Gastrocnemius medialis (tissue), 4 donors: Measurements from ENCODE around the gene NPFF. TPM values are rescaled to one million over a fixed set of nuclear protein-coding genes. Genes with fewer than 3 reads are reported as not detected.

Experiments used
- ATAC-seq, 2 donors: fragments of 150-250 bp; one replicate each; pipeline ENCODE4 v1.9.1; 2016
- DNase-seq, 2 donors: peaks; one replicate each; pipeline ENCODE4 v3.0.0-alpha.2; 2019
- H3K27ac ChIP-seq, 4 donors: fragments of 200-600 bp; sonication (generic); 1 replicate in 1 of 4; 2 replicates in 3 of 4; pipeline ENCODE4 v1.5.1; 2016 to 2018; ENCODE audit warnings: mild to moderate bottlenecking in 2 of 4, moderate library complexity in 1 of 4
- H3K27me3 ChIP-seq, 3 donors: fragments of 200-600 bp; sonication (generic) in 2 of 3; 1 replicate in 1 of 3; 2 replicates in 2 of 3; pipeline versions ENCODE4 v1.5.1 to v1.6.0; 2016 to 2019; ENCODE audit warnings: mild to moderate bottlenecking in 1 of 3, moderate library complexity in 1 of 3
- H3K36me3 ChIP-seq, 2 donors: fragments of 200-600 bp; sonication (generic) in 1 of 2; one replicate each; pipeline ENCODE4 v1.5.1; 2017 to 2018
- H3K4me1 ChIP-seq, 2 donors: fragments of 200-600 bp; sonication (generic) in 1 of 2; one replicate each; pipeline ENCODE4 v1.5.1; 2016 to 2017; ENCODE audit warnings: mild to moderate bottlenecking in 2 of 2
- H3K4me3 ChIP-seq, 4 donors: fragments of 200-600 bp; sonication (generic) in 3 of 4; 1 replicate in 1 of 4; 2 replicates in 3 of 4; pipeline ENCODE4 v1.5.1; 2016 to 2019; ENCODE audit warnings: mild to moderate bottlenecking in 2 of 4
- H3K9me3 ChIP-seq, 3 donors: fragments of 200-600 bp; sonication (generic) in 2 of 3; 1 replicate in 1 of 3; 2 replicates in 2 of 3; pipeline ENCODE4 v1.5.1; 2016 to 2019
- POLR2A ChIP-seq, 2 donors: fragments of 450-650 bp; IDR thresholded peaks; one replicate each; pipeline ENCODE4 v1.6.1; 2017; ENCODE audit warnings: antibody characterized with exemption in 2 of 2, mild to moderate bottlenecking in 2 of 2, moderate library complexity in 2 of 2
- in situ Hi-C, 4 donors: fragments of 200-750 bp; cut with MboI; loops; one replicate each; pipeline versions ENCODE4 v1.15.0 to v1.8.0; 2017; ENCODE audit warnings: low sequenced_read_pairs in 4 of 4
- intact Hi-C: fragments of 100-400 bp; cut with DNase I; formaldehyde crosslinking; loops from one replicate; pipeline ENCODE4 v1.15.1; 2023; ENCODE audit warnings: low total_unique reads
- total RNA-seq, 4 donors: library from RNA; depleted of rRNA; stranded (reverse); fragments of >200 nt; gene quantifications; one replicate each; pipeline versions ENCODE4 v1.1.0 to v1.2.3, GENCODE V29; 2016
- TF ChIP-seq, protein P1 (sequence below), 5 experiments: fragments of 450-650 bp in 3 of 5; fragments of 200-600 bp in 2 of 5; sonication (generic) in 2 of 5; IDR thresholded peaks in 4 of 5; conservative IDR thresholded peaks in 1 of 5; 1 replicate in 4 of 5; 2 replicates in 1 of 5; pipeline ENCODE4 v1.5.1; 2016 to 2019; ENCODE audit warnings: antibody characterized with exemption in 5 of 5, mild to moderate bottlenecking in 3 of 5, moderate library complexity in 3 of 5

Gene NPFF
- total RNA-seq, 4 donors from 2014 or later = not detected

DNA sequence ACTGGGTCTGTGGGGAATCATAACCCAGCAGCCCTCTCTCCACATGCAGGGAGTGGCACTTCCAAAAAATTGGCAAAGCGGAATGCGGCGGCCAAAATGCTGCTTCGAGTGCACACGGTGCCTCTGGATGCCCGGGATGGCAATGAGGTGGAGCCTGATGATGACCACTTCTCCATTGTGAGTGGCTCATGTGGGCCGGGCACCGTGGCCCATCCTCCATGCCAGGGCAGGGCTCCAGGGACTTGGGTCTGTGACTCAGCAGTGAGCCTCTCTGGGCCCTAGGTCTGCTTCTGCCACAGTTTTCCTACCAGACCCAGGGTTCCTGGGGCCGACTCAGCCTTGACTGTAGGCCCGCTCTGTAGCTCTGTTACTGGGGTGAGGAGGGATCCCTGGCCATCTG lies 2.2 kb downstream of the NPFF start:
- peaks cover 0 to 22% of the 10 kb centered on the region in 2 donors for H3K36me3 ChIP-seq
- H3K9me3 ChIP-seq = no peaks in the 10 kb centered on the region
- DNase-seq (peak in 1 of 2 donors; percentile 53), ATAC-seq (no peak)
- H3K27me3 ChIP-seq = no peaks in the 10 kb centered on the region
- no peak overlapping the region for H3K4me3 ChIP-seq
- in situ Hi-C loops = loop anchor here in 2 of 4 donors (10.0 kb wide), 2 partner anchors 60 to 180 kb away; partner anchors contain the start of genes AAAS (in 1 of the 2) and PRR13 (in 1 of the 2)
- TF ChIP-seq POLR2A (IDR thresholded peaks at IDR 0.05) = no peak
- TF ChIP-seq, protein P1, sequence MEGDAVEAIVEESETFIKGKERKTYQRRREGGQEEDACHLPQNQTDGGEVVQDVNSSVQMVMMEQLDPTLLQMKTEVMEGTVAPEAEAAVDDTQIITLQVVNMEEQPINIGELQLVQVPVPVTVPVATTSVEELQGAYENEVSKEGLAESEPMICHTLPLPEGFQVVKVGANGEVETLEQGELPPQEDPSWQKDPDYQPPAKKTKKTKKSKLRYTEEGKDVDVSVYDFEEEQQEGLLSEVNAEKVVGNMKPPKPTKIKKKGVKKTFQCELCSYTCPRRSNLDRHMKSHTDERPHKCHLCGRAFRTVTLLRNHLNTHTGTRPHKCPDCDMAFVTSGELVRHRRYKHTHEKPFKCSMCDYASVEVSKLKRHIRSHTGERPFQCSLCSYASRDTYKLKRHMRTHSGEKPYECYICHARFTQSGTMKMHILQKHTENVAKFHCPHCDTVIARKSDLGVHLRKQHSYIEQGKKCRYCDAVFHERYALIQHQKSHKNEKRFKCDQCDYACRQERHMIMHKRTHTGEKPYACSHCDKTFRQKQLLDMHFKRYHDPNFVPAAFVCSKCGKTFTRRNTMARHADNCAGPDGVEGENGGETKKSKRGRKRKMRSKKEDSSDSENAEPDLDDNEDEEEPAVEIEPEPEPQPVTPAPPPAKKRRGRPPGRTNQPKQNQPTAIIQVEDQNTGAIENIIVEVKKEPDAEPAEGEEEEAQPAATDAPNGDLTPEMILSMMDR (IDR thresholded peaks at IDR 0.05 in 4 of 5, conservative IDR thresholded peaks at IDR 0.05 in 1 of 5) = no peak
- H3K4me1 ChIP-seq = peaks cover 15 to 21% of the 10 kb centered on the region in 2 donors
- intact Hi-C loops = no loop called here
- peak overlapping the region; percentile 53 to 75 (median 70) for H3K27ac ChIP-seq

DNA sequence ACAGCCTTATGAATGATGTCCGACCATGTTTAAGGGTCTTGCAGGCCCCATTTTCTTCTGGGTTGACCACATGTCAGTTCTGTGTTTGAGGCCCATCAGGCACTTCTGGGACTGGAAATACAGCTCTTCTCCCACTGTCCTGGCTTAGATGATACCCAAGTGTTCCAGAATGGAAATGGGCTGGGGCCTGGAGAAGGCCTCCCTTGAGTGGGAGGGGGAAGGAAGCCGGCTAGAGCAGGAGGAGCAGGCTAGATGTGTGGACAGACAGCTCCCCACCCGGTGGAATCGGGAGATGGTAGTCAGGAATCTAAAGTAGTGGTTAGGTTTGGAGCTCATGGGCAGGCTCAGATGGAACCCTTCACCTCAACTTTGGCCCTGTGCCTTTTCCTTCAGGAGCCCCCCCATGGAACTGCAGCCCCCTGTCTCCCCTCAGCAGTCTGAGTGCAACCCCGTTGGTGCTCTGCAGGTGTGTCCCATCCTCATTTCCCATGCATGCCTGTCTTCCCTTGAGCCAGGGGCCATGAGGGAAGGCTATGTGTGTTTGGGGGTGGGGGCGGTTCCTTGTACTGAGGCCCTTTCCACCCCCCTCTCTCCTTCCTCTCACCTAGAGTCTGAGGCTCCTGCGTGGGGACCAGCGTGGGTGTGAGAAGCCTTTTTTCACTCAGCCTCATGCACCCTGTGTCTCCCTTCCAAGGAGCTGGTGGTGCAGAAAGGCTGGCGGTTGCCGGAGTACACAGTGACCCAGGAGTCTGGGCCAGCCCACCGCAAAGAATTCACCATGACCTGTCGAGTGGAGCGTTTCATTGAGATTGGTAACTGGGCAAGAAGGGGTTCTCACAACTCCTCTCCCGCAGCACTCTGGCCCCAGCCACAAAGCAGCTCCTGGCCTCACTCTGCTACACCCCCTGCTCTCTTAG lies 3.0 kb downstream of the NPFF start:
- no peaks in the 10 kb centered on the region for H3K27me3 ChIP-seq
- TF ChIP-seq, protein P1 (IDR thresholded peaks at IDR 0.05 in 4 of 5, conservative IDR thresholded peaks at IDR 0.05 in 1 of 5) = no peak
- no peak for TF ChIP-seq POLR2A (IDR thresholded peaks at IDR 0.05)
- intact Hi-C loops = loop anchor here (5.0 kb wide), 1 partner anchor 287 kb away; no protein-coding TSS in a partner anchor
- H3K4me3 ChIP-seq = no peak overlapping the region
- in situ Hi-C loops = loop anchor here in 2 of 4 donors (10.0 kb wide), 2 partner anchors 59 to 179 kb away; partner anchors contain the start of genes AAAS (in 1 of the 2) and PRR13 (in 1 of the 2)
- DNase-seq (no peak), ATAC-seq (no peak)
- peaks cover 23 to 27% of the 10 kb centered on the region in 2 donors for H3K4me1 ChIP-seq
- H3K36me3 ChIP-seq = peaks cover 0 to 19% of the 10 kb centered on the region in 2 donors
- peak overlapping the region in 3 of 4 donors; percentile 69 to 90 (median 75) for H3K27ac ChIP-seq
- no peaks in the 10 kb centered on the region for H3K9me3 ChIP-seq

DNA sequence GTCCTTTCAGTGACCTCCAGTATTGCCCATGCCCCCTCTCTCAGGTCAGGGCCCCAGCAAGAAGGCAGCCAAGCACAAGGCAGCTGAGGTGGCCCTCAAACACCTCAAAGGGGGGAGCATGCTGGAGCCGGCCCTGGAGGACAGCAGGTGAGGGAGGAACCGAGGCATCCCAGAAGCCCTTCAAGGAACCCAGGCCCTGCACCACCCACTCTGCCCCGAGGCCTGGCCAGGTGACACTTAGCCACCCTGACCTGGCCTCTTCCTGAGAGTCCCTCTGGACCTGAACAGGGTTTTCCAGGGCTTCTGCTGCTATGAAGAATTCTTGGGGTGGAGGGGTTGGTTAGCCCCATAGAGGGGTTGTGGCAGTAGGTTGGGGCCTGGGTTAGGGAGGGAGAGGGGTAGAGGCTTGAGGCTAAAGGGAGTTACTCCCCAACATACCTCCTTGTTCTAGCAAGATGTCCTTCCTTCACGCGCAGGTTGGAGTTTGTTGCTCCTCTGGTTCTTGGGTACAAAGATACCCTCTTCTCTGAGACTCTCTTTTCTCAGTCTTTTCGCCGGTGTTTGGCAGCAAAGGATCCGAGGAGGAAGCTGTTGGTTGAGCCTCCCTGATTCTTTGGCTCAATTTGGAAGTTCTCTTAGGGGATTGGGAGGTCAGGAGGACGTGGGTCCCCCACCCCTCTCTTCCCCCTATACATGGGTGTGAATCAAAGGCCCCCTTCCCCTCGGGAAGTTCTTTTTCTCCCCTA lies 4.1 kb downstream of the NPFF start:
- H3K36me3 ChIP-seq = peaks cover 0 to 19% of the 10 kb centered on the region in 2 donors
- H3K27me3 ChIP-seq = no peaks in the 10 kb centered on the region
- DNase-seq = no peak
- no peaks in the 10 kb centered on the region for H3K9me3 ChIP-seq
- no peak overlapping the region for H3K4me3 ChIP-seq
- ATAC-seq = no peak
- H3K27ac ChIP-seq = peak overlapping the region in 2 of 4 donors; percentile 90 to 97
- TF ChIP-seq, protein P1 (IDR thresholded peaks at IDR 0.05 in 4 of 5, conservative IDR thresholded peaks at IDR 0.05 in 1 of 5) = no peak
- no peak for TF ChIP-seq POLR2A (IDR thresholded peaks at IDR 0.05)
- H3K4me1 ChIP-seq = peaks cover 24 to 25% of the 10 kb centered on the region in 2 donors
- intact Hi-C loops (loop anchor here (5.0 kb wide), 1 partner anchor 286 kb away; no protein-coding TSS in a partner anchor), in situ Hi-C loops (loop anchor here in 2 of 4 donors (10.0 kb wide), 2 partner anchors 58 to 178 kb away; partner anchors contain the start of genes AAAS (in 1 of the 2) and PRR13 (in 1 of the 2))

DNA sequence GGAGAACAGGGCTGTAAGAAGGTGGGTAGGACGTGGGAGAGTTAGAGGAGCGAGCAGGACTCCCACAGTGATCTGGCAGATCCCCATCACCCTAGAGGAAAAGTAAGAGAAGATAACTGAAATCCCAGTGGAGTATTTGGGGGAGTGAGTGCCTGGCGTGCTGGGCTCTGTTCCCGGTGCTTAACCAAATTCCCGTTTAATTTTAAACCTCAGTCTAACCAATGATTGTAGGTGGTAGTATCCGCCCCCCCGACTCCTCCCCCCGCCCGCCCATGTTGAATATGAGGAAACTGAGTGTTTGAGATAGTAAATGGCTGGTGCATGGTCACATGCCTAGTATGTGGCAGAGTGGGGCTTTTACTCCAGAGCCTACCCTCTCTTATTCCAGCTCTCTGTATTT lies 5.0 kb downstream of the NPFF start:
- peaks cover 0 to 18% of the 10 kb centered on the region in 2 donors for H3K36me3 ChIP-seq
- in situ Hi-C loops = loop anchor here in 2 of 4 donors (10.0 kb wide), 2 partner anchors 58 to 178 kb away; partner anchors contain the start of genes AAAS (in 1 of the 2) and PRR13 (in 1 of the 2)
- H3K9me3 ChIP-seq = no peaks in the 10 kb centered on the region
- H3K4me3 ChIP-seq = peak overlapping the region in 2 of 4 donors; percentile 82
- no peak for TF ChIP-seq POLR2A (IDR thresholded peaks at IDR 0.05)
- TF ChIP-seq, protein P1 (IDR thresholded peaks at IDR 0.05 in 4 of 5, conservative IDR thresholded peaks at IDR 0.05 in 1 of 5) = no peak
- no peak for ATAC-seq
- H3K27me3 ChIP-seq = no peaks in the 10 kb centered on the region
- no peak for DNase-seq
- H3K4me1 ChIP-seq = peaks cover 24 to 25% of the 10 kb centered on the region in 2 donors
- intact Hi-C loops = loop anchor here (5.0 kb wide), 1 partner anchor 285 kb away; no protein-coding TSS in a partner anchor
- peak overlapping the region; percentile 90 to 97 (median 92) for H3K27ac ChIP-seq
